Stimulated activated CD4-positive, alpha-beta T cell treated with anti-CD3 and anti-CD28 coated beads, TNF-alpha, amount 100 ng/mL, for 4 hours (primary cell): ENCODE results near the gene GMEB2.
A peak's percentile ranks its signal among the peaks of the same experiment; 100 is the strongest.

Source experiments
- DNase-seq, 3 experiments: peaks; one replicate each; pipeline ENCODE4 v3.0.0-alpha.2; 2020; ENCODE audit warnings: low read depth in 3 of 3

Gene GMEB2

DNA sequence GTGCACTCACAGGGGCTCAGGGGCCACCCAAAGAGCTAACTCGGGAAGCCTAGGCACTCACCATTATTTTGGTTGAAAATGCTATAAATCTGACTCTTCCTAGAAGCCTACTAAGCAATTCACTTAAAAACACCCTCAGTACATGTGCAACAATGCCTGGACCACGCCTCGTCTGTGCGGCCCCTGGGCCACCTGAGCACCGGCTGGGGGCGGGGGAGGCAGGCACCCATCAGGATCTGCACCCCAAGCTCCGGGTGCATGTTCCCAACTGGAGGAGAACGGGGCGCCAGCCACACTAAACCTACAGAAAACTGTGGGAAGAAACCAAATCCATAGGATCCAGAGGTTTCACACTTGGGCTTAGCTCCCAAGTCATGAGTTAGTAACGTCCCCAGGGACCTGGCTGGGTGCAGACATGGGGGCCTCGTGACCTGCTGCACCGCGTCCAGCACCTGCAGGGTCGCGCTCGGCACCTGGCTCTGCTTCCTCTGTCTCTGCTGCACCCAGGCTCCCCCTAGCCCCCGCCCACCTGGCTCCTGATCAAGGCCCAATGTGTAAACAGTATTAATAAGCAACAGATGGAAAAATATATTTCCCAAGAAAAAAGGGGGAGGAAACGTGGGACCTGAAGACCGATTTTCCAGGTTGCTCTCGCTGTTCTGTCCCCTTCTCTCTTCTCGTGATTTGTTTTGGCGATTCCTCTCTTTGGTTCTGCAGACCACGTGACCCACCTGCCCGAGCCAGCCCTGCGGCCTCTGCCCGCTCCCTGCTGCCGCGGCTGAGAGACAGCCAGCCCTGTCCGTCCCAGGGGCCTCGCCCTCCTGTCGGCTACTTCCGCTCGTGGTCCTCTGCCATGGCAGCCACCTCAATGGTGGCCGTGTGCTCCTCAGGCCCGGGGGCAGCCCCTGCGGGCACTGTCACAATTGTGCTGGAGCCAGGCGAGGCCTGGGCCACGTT, 37.4 kb downstream of the GMEB2 start:
- DNase-seq: no peak

- DNase-seq: no peak
Measured at GRCh38 chr20:63588641-63589041, 38.3 kb downstream of the GMEB2 start.

GRCh38 chr20:63587776-63588591, 38.9 kb downstream of the GMEB2 start:
- no peak for DNase-seq

DNA sequence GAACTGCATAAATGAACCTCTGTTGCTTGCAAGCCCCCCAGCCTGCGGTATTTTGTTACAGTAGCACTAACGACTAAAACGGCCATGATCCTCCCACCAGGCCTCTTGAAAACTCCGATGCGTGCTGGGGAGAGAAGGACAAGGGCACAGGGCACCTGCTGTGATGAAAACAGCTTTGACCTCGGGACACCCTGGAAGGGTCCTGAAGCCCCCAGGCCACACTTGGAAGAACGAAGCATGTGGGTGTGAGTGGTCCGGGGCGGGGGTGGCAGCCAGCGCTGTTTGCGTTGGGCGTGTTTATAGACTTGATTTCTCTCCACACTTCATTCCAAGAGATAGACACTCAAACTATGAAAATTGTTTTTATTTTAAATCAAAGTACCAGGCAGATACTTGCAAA, 39.6 kb downstream of the GMEB2 start:
- no peak for DNase-seq

GRCh38 chr20:63586797-63587196, 40.1 kb downstream of the GMEB2 start:
- DNase-seq: no peak

GRCh38 chr20:63585616-63586565, 41.0 kb downstream of the GMEB2 start:
- DNase-seq: no peak

DNA sequence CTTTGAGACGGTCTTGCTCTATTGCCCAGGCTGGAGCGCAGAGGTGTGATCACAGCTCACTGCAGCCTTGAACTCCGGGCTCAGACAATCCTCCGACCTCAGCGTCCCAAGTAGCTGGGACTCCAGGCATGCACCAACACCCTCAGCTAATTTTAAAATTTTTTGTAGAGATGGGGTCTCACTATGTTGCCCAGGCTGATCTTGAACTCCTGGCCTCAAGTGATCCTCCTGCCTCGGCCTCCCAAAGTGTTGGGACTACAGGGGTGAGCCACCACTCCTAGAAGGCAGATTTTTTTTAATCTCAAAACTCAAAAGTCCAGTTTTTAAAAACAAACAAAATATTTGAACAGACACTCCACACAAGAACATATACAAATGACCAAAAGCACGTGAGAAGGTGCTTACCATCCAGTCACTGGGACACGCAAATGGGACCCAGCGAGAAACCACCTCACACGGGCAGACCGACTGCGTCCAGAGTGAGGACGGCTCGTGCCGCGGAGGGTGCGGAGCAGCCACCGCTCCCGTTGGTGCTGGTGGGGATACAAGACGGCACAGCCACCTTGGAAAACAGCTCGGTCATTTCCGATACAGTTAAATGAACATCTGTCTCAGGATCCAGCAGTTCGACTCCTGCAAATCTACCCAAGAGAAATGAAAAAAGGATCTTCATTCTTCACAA, 44.4 kb downstream of the GMEB2 start:
- DNase-seq: no peak

- DNase-seq: peak; percentile 44 to 69 (median 67)
Measured at GRCh38 chr20:63580796-63581461, 46.0 kb downstream of the GMEB2 start.

DNA sequence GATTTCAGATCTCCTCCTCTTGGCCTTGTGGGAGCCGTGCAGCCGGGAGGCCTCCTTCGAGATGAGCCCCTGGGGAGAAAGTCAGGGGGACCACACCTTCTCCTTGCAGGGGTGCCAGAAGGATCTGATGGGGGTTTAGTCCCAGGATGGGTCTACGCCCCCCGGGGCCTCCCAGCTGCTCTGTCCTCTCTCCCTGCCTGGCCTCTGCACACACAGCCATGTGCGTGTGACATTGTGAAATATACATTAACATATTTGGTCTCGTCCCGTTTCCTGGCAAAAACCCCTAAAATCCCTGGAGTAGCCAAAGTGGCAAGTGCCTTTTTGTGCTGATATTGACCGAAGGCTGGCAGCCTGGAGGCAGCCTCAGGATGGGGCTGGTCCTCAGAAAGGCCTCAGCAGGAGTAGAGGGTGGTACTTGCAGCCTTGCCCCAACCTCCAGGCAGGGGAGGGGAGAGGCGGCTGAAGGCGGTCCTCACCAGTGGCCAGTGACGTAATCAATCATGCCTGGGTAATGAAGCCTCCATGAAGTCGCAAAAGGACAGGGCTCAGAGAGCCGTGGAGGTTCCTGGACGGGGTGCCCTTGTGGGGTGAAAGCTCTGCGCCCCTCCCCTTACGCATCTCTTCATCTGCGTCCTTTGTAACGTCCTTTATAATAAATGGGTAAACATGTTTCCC, 47.7 kb downstream of the GMEB2 start:
- no peak for DNase-seq

DNA sequence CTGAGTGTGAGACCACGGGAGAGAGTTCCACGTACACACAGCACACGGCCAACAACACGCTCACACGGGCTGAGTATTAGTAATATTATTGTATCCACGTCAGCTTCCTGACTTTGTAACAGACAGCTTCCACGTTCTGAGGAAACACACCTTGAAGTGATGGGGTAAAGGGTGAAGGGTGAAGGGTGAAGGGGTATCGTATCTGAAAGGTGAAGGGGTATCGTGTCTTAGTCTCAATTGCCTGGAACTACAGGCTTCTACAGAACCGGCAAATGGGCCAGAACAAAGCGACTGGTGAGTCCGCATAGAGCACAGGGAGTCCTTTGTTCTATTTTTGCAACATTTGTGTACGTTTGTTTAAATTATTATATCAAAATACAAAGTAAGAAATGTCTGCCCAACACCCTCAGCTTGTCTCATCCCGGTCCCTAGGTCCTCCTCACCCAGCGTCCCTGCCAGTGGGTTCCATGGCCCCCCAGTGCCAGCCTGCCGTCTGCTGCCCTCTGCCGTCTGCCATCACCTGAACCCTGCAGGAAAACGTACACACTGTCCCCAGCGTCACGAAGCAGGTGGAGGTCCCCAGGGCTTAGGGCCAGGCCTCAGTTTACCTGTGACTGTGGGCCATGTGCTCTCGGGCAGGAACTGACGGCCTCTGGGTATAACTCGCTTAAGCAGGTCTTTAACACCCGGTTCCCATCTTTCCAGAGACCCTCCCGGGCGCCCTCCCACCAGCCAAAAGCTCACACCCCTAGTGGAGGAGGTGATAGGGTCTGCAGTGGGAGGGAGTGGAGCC, 48.5 kb downstream of the GMEB2 start:
- DNase-seq: no peak

DNA sequence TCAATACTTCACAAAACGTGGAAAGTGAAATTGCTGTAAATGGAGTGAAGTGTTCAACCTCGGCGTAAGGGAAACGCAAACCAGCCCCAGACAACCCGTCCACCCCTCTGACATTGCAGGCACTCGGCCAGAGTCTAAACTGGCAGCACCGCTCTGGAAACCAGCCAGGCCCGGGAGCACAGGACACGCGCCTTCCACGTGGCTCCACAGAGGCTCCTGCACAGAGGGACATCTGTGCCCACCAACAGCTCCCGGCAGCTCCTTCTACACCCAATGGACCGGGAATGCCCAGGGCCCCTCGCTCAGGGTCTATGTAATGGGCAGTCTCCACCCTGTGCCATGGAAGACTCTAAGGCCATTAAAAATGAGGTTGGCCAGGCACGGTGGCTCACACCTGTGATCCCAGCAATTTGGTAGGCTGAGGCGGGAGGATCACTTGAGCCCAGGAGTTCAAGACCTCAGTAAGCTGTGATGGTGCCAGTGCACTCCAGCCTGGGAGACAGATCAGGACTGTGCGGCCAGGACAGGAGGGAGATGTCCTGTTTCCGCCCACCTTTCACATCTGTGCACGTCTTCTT, 49.5 kb downstream of the GMEB2 start:
- DNase-seq: no peak

DNA sequence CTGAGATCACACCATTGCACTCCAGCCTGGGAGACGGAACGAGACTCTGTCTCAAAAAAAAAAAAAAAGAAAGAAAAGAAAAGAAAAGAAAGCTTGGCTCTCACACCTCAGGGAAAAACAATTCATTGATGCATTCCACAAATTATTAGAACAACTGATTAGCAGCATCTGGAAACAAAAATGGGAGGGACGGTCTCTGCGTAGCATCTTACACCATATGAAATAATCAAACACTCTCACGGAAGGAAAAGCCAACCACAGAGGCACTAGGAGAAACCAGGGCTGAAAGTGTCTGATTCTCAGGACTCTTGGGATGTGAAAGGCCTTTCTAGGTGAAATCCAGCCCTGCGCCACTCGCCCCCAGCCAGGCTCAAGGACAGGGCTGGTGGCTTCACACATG, 50.6 kb downstream of the GMEB2 start:
- no peak for DNase-seq

GRCh38 chr20:63574829-63575743, 51.8 kb downstream of the GMEB2 start:
- no peak for DNase-seq

- DNase-seq: peak in 2 of 3 experiments; percentile 59 to 69
Measured at GRCh38 chr20:63574156-63574828, 52.6 kb downstream of the GMEB2 start, which contains the start of gene HELZ2. Gene HELZ2, minus strand, starts transcription at chr20:63574239. Its CDS starts 1,854 bp downstream, at chr20:63572385.

- DNase-seq: no peak
Measured at GRCh38 chr20:63573647-63574131, 53.2 kb downstream of the GMEB2 start.

DNA sequence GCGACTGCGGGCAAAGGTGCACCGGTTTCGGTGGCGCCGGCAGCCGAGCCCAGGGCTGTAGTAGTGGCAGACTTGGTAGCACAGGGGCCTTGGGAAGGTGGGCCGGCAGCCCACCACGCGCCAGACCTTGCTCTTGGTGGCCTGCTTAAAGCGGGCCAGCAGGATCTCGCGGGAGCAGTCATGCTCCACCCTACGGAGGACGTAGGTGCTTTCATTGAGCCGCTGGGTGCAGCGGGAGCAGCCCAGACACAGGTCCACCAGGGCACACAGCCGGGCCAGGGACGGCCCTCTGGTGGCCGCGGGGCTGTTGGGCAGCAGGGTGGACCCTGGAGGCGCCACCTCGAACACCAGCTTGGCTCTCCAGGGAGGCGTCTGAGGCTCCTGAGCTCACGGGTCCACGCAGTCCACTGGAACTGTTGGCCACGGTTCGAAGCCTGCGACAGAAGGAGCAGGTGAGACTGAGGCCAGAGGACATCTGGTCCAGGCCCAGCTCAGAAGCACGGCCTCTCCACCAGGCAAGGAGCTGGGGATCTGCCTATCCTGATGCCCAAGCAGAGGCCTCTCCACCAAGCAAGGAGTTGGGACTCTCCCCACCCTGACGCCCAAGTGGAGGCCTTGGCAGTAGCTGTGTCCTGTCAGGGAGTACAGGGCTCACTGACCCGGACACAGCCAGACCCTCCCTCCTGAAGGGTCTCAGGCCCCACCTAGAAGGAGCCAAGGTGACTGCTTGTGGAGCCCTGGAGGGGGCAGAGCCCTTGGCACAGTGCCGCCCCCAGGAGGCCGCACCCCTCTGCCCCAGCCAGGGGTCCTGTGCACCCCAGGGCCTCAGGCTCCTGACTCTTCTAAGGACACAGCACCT, 53.9 kb downstream of the GMEB2 start:
- DNase-seq: no peak
